ENCODE measurements around the gene SEC14L3.
"Not testable (repeated sequence)": the region's sequence is repeated elsewhere in the genome, so short reads cannot be mapped to it uniquely, and the experiment has no call there.

SEC14L3 gene

DNA sequence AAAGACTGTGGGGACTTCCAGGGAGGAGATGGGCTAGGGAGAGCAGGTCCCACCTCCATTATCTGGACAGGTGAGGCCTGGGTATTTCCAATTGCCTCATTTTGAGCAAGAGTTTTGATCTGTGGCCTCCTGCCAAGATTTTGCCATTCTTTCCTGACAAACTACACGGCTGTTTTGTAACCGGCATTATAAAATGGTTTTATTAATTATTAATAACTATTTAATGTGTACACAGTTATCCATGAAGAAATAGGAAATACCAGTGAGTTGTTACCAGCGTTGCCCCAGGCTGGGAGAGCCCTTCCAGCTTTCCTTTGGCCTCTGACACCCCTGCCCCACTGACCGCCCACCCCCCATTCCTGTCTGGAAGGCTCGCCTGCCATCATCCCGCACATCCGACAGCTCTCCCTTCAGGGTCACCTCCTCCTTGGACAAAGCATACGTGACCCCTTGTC lies 14.9 kb upstream of the SEC14L3 start:
- in situ Hi-C loops (cut with MboI; ENCODE audit: low sequenced_read_pairs) = no loop called here

DNA sequence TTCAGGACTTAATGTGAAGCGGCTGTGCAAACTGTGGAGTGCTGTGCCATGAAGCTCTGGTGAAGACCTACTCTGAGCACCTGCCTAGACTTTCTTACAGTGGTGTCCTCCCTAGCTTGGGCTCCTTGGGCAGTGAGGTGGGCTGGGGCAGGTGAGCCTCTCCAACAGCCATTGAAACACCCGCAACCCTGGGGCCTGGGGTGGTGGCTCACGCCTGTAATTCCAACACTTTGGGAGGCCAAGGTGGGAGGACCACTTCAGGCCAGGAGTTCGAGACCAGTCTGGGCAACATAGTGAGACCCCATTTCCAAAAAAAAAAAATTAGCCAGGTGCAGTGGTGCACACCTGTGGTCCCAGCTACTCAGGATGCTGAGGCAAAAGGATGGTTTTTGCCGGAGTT lies 14.3 kb upstream of the SEC14L3 start:
- in situ Hi-C loops (cut with MboI; ENCODE audit: low sequenced_read_pairs) = no loop called here

DNA sequence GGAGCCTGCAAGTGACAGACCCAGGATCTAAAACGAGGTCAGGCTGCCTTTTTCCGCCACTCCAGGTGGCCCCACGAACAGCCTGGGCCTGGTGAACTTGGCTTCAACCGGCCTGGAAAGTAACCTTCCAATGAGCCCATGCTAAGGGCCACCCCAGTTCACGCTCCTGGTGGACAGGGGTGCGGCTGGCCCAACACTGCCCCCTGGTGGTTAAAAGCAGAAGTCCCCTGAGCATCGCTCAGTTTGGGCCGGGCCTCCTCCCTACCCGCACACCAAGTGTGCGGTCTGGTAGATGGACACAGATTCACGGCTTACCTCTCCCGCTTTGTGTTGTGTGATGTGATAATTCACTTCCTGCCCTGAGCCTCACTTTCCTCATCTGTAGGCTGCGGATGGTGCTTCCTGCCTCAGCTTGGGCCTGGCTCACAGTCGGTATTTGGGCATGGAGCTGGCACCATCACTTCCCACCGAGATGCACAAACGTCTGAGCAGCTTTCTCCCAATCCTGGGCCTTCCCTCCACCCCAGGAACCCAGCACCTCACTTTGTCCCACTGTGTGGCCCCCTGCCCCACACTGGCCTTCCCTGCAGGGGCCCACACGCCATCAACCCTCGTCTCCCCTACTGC lies 13.7 kb upstream of the SEC14L3 start:
- in situ Hi-C loops (cut with MboI; ENCODE audit: low sequenced_read_pairs) = no loop called here

DNA sequence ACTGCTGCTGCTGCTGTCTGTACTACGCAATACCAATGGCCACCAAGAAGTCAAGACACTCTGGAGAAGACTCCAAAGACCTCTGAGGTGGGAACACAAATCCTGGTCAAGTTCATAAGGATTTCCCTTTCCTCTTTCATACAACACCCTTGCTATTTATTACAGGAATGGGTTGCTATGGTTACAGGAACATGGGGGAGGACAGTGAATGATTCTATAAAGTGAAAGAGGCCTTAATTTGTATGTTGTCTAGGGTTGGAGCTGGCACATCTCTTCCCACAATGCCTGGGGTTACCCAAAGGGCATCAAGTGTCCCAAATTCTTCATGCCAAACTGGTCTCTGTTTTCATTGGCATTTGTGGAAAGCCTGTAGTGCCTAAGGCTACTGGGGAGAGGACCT lies 11.4 kb upstream of the SEC14L3 start:
- in situ Hi-C loops (cut with MboI; ENCODE audit: low sequenced_read_pairs) = no loop called here

DNA sequence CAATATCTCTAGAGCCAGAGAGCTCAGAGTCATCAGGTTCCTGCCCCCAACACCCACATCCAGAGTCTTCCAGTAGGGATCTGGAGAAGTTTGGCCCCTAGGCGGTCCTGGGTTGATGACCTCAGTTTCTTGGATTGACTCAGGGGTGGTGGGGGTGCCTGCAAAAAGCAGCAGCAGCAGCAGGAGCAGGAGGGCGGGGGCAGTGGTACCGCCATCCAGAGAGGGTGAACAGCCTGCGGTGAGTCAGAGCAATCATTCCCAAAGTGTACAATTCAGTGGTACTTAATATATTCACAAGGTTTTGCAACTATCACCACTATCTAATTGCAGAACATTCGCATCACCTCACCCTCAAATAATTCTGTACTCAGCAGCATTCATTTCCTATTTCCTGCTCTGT lies 9.9 kb upstream of the SEC14L3 start:
- in situ Hi-C loops (cut with MboI; ENCODE audit: low sequenced_read_pairs) = no loop called here

DNA sequence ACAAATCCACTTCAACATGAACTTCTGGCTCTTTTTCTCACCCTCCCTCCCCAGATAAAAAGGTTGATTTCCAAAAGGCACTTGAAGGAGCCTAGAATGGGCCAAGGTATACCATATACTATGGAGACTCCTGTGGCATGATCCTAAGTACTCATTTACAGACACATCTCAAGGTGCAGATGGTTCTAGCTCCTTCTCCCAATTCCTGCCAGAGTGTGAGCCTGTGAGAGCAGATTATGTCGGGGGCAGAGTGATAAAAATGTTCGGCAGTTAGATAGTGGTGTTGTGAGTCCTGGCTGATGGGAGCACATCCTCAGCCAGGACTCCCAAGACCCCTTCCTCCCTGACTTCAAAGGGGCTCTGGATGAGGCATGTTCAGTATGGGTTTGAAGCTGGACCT lies 8.2 kb upstream of the SEC14L3 start:
- in situ Hi-C loops (cut with MboI; ENCODE audit: low sequenced_read_pairs) = no loop called here

DNA sequence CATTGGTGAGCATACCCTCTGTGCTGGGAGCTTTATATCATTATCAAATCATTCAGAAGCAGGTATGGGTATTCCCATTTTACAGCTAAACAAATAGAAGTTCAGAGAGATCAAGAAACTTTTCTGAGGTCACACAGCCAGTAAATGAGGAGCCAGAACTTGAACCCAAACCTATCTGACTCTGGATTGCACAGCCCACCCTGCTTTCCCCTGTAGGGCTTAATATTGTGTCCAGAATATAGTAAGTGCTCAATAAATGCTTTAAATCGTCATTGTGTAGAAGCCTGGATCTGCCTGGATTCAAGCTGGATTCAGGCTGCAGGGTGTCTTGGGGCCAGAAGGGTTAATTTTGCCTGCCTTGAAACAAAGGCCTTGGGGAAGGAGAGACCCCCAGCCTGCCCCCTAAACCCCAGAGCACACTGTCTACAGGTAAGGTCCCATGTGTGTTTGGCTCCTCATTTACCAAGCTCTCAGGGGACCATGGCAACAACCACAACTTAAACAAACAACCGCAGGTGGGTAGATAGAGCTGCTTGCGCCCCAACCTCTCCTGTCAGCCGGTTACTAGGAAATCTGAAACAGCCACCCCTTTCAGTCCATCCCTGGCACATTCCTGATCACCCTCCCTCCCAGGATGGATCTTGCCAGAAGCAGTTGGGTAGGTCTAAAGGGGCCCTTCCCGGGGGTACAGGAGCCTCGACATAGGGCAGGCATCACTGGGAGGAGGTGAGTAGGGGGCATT lies 3.0 kb upstream of the SEC14L3 start:
- in situ Hi-C loops (cut with MboI; ENCODE audit: low sequenced_read_pairs) = no loop called here

DNA sequence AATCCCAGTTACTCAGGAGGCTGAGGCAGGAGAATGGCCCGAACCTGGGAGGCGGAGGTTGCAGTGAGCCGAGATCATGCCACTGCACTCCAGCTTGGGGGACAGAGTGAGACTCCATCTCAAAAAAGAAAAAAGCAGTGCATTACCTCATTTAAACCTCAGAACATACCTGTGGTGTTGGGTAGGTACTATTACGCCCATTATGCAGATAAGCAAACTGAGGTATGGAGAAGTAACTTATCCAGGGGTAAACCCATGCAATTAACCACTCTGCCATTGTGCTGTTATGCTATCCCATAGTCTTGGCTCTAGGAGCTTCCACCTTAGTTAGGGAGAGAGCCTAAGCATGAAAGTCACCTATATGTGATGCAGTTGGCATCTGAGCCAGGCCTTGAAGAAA lies 2.3 kb upstream of the SEC14L3 start:
- in situ Hi-C loops (cut with MboI; ENCODE audit: low sequenced_read_pairs) = no loop called here

DNA sequence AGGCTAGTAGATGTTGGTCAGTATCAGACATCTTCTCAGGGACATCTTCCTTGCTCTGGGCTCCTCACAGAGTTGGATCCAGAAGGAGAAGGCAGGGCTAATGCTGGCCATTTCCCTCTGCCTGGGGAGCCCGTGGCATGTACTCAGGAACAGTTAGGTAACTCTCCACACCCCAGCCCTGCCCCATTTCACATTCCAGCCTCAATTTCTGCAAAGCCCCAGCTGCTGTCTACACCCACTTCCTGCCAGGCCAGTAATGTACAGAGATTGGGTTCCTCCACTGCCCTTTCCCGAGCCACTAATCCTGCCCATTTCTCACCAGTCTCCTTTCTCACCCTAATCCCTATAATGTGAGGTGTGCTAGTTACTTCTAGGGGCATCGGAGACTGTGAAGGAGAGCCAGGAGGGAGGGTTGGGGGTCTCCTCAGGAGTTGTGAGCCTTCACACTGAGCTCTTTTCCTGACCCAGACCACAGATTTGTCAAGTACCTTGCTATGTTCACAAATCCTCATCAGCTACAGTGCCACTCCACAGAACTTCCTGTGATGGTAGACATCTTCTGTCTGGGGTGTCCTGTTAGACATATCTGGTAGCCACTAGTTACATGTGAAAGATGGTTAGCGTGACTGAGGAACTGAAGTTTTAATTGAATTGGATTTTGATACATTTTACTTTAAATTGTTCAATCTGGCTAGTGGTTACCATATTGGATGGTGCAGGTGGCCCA lies 1.3 kb upstream of the SEC14L3 start:
- in situ Hi-C loops (cut with MboI; ENCODE audit: low sequenced_read_pairs) = no loop called here

DNA sequence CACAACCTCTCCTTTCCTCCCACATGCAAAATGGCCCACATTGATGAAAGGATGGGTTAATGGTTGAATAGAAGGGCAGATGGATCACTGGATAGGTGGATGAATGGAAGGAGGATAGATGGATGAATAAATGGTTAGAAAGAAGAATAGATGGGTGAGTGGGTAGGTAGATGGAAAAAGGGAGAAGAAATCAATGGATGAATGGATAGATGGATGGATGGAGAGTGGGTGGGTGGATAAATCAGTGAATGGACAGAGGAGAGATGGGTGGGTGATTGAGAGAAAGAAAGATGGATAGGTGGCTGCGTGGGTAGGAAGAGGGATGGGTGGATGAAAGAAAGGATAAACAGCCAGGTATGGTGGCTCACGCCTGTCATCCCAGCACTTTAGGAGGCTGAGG lies 1.2 kb downstream of the SEC14L3 start:
- in situ Hi-C loops (cut with MboI; ENCODE audit: low sequenced_read_pairs) = no loop called here

DNA sequence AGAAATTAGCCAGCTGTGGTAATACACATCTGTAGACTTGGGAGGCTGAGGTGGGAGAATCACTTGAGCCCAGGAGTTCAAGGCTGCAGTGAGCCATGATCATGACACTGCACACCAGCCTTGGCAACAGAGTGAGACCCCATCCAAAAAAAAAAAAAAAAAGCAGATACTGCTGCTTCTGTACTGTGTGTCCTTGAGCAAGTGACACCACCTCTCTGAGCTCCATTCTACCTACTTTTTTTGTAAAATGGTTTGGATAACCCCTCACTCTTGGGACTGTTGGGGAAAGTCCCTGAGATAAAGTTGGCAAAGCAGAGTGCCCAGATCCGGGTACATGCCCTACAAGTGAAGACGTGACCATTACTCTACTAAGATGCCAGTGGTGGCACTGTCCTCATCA lies 2.7 kb downstream of the SEC14L3 start:
- in situ Hi-C loops (cut with MboI; ENCODE audit: low sequenced_read_pairs) = no loop called here

DNA sequence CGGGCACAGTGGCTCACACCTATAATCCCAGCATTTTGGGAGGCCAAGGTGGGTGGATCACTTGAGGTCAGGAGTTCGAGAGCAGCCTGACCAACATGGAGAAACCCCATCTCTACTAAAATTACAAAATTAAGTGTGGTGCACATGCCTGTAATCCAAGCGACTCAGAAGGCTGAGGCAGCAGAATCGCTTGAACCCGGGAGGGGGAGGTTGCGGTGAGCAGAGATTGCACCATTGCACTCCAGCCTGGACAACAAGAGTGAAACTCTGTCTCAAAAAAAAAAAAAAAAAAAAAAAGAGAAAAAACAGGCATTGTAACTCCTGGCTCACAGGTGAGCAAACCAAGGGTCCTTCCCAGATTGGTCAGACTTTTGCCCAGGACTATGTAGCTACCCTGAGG lies 11.3 kb downstream of the SEC14L3 start:
- in situ Hi-C loops (cut with MboI; ENCODE audit: low sequenced_read_pairs) = not testable (repeated sequence)

DNA sequence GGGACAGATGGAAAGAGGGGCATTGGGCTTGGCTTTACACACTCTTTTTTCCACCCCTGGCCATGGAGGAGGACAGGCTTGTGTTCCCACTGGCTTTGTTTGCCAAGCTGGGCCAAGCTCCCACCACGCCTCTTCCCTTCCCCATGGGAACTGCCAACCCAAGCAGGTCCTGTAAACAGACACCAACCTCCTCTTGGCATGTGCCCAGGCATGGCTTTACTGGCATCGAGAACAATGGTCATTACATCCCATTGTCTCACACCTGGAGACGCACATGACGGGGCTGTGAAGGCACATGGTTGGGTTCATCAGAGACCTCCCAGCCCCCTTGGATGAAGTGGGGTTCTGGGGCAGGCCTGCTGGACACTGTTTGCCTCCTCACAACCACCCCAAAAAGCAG lies 11.7 kb downstream of the SEC14L3 start:
- in situ Hi-C loops (cut with MboI; ENCODE audit: low sequenced_read_pairs) = no loop called here

DNA sequence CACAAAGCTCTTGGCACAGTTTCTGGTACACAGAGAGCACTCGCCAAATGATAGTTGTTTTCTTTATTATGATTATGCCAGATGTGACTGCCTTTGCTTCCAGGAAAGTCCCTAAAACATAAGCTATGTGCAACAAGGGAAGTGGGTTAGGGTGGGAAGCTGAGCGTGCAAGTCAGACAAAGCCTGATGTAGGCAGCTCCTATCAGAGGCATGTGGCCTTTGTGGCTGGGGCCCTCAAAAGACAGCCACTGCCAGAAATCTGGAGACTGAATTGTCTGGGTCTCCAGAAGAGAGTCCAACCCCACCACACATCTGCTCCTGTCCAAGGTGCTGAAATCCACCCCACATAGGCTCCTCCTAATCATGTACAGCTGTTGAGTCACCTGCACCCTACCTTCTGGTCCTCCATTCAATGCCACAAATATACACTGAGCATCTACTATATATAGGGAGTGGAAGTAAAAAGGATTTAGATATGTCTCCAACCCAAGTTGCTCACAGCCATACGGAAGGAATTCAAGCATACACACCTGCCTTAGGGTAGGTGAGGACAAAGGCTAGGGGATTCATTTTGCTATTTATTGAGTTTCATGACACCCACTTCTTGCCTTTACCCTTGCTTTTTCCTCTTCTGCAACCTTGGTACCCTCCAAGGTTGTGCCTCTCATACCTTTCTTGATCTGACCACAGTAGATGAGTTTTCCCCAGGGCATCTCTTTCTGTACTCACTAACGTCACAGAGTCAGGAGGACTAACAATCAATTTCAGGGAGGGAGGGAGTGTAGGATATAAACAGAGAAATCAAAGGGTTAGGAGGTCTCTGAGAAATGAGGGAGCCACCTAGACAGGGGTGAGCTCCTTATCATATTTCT lies 12.4 kb downstream of the SEC14L3 start:
- in situ Hi-C loops (cut with MboI; ENCODE audit: low sequenced_read_pairs) = no loop called here

DNA sequence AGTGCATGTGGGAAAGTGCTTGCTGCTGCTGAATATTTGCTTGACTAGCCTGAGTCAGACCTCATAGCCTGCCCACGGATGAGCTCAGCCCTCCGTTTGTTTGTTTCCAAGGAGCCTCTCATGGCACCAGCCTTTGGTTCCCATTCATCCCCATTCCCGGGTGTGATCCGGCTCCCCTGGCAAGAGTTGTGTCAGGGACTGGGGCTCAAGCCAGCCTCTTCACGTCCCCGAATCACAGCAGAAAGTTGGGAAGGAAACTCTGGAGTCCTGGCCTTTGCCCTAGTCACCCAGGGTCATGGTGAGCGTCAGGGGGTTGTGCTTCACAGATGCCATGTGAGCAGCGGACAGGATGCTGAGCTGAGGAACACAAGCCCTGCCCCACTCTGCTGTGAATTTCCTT lies 13.8 kb downstream of the SEC14L3 start:
- in situ Hi-C loops (cut with MboI; ENCODE audit: low sequenced_read_pairs) = no loop called here

DNA sequence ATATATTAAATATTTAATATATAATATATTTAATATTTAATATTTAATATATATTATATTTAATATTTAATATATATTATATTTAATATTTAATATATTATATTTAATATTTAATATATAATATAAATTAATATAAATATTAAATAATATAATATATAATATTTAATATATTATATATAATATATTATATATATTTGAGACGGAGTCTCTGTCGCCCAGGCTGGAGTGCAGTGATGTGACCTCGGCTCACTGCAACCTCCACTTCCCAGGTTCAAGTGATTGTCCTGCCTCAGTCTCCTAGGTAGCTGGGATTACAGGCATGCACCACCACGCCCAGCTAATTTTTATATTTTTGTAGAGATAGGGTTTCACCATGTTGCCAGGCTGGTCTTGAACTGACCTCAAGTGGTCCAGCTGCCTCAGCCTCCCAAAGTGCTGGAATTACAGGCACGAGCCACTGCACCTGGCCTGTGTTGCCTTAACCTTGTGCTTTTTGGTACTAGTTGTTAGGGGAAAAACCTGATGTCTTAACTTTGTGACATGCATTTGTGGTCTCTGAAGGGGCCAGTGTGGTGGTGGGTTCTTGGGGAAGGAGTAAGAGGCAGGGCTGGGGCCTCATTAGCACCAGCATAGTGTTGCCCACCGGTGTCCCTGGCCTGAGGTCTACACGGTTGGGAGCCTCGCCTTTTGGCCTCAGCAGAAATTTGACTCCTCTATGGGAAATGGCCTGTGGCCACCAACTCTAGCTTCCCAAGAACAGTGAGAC lies 16.6 kb downstream of the SEC14L3 start:
- in situ Hi-C loops (cut with MboI; ENCODE audit: low sequenced_read_pairs) = no loop called here

DNA sequence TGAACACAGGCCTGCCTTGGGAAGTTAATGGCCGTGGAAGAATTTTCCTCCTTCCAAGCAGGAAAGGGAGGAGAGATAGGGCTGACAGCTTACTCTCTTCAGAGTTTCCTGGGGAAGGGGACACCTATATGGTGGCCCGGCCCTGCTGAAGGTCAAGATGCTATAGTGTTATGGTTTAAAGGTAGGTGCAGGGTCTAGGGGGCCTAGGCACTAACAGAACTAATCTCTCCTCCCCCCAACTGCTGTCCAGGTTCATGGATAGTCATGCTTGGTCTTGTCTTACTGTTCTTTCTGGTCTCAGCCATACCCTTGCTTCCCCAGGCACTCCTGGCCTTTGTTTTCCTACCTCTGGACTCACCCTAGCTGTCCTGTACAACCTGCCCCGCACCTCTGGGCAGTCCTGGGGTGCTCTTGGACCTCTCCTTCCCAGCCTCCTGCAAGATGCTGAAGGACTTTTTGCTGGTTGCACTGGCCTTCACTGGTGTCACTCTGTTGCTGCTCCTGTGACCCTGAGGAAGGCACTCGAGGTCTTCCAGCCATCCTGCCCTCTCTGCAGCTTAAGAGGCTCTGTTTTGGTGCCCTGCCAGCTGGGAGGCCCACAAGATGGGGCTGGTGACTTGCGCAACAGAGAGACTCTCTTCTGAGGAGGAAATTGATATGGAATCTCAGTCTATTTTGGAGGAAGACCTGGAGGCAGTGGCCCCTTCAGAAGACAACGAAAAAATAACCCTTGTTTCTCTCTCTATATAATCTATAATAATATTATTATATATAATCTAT lies 17.9 kb downstream of the SEC14L3 start:
- in situ Hi-C loops (cut with MboI; ENCODE audit: low sequenced_read_pairs) = no loop called here

DNA sequence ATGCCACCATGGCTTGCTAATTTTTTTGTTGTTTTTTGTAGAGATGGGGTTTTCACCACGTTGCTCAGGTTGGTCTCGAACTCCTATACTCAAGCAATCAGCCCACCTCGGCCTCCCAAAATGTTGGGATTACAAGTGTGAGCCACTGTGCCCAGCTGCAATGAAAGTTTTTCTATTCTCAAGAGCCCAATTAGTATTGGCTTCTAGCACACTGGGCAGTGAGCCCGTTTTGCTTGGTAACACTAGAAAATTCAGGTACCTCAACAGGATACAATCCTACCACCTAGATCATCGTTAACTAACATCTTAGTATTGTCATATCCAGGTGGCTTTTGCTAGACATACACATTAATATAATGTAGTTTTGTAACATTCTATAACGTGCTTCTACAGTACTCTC lies 19.0 kb downstream of the SEC14L3 start:
- in situ Hi-C loops (cut with MboI; ENCODE audit: low sequenced_read_pairs) = no loop called here

DNA sequence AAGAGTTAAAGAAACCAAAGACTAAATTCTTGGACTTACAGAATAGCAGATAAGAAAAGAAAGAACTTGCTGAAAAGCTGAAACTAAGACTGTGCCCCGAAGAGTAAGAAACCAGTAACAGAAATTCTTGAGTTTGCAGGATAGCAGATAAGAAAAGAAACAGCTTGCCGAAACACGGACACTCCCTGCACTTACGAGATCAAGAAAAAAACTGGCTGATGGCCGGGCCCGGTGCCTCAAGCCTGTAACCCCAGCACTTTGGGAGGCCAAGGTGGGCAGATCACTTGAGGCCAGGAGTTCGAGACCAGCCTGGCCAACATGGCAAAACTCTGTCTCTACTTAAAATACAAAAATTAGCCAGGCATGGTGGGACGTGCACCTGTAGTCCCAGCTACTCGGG lies 20.3 kb downstream of the SEC14L3 start:
- in situ Hi-C loops (cut with MboI; ENCODE audit: low sequenced_read_pairs) = not testable (repeated sequence)

DNA sequence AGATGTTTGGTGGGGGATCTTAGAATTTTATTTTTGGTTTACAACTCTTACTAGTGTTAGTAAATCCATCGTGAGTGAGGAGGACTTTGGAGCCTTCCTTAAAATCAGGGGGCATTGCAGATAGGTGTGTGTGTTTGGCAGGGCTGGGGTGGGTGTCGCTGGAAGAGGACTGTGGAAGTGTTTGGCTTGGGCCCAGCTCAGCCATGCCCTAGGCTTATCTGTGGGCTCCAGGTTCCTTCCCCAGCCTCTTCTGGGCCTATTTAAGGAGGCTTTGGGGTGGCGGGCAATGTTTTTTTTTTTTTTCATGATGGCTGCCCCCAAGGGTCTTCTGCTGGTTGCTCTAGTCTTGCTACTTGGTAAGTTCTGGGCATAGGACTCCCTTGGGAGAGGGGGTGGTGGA lies 24.2 kb downstream of the SEC14L3 start:
- in situ Hi-C loops (cut with MboI; ENCODE audit: low sequenced_read_pairs) = no loop called here

Data from hTERT RPE-1 (cell line).